ENCODE measurements around the gene SEC31A. TPM values are rescaled to one million over a fixed set of nuclear protein-coding genes. Genes with fewer than 3 reads are reported as not detected.
"Not testable (repeated sequence)": the region's sequence is repeated elsewhere in the genome, so short reads cannot be mapped to it uniquely, and the experiment has no call there.

SEC31A gene
- total RNA-seq, 1 experiment from 2014 or later: 93.7 TPM

DNA sequence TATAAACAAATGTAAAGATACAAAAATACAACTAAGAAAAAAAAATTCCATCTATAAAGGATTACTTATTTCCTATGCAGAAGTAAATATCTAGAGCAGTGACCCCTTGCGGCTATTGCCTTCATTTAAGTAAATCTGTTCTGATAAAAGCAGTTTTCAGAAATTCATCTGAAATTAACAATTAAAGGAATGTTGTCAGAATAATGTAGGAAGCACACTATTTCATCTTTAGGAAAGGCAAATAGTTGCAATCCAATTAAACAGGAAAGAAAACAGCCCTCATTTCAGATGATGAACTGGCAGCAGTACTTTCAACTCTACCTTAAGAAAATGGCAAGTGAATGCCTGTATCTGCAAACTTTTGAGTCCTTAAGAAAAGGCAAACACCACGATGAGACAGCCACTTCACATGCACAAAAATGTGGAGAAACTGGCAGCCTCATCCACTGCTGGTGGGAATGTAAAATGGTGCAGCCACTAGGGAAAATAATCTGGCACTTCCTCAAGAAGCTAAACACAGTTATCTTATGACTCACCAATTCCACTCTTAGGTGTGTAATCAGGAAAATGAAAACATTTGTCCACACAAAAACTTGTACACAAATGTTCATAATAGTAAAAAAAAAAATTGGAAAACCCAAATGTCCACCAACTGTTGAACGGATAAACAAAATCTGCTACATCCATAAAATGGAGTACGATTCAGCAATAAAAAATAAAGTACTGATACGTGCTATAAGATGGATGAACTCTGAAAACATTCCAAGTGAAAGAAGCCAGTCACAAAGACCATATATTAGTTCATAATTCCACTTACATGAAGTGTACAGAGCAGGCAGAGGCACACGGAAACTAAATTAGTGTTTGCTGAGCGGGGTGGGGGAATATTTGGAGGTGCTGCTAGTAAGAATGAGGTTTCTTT lies 7.6 kb upstream of the SEC31A start:
- DNase-seq (ENCODE audit: low read depth): peak; percentile 58

DNA sequence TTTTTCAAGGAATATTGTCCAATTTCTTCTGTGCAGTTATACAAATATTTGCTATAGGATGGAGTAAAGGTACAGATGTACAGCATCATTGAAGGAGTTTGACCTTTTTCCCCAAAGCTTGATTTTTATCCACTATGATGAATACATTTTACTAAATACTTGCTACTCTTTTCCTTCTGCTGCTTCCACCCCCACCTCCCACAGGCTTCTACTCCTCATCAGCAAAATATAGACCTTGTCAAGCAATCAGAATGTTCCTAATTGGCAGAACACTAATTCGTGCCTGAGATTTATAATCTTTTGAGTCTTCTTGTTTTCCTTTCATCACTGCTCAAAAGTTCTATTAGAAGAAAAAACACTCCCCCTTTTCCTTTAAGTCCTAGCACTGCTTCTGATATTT lies 5.8 kb upstream of the SEC31A start:
- DNase-seq (ENCODE audit: low read depth): no peak

DNA sequence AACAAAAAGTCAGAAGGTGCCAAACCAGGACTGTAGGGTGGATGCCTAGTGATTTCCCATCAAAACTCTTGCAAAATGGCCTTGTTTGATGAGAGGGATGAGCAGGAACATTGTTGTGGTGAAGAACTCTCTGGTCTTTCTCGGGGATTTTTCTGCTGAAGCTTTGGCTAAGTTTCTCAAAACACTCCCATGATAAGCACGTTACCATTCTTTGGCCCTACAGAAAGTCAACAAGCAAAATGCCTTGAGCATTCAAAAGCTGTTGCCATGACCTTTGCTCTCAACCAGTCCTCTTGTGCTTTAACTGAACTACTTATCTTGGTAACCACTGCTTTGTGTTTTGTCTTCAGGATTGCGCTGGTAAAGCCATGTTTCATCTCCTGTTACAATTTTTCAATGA lies 3.0 kb upstream of the SEC31A start:
- no peak for DNase-seq (ENCODE audit: low read depth)

DNA sequence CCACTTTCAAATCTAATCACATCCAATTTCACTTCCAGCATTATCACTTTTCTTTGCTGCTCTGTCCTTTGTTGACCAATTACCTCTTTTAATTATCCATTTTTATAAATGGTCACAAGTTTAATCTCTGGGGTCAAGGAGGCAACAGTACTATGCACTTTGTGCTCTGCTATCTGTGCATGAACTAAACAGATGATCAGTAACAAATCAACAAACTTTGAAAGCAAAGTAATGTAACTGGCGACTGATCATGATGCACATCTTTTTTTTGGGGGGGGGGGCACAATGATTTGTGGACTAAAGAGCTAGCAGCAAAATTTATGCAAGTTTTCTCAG lies 1.5 kb upstream of the SEC31A start:
- DNase-seq (ENCODE audit: low read depth): no peak

DNA sequence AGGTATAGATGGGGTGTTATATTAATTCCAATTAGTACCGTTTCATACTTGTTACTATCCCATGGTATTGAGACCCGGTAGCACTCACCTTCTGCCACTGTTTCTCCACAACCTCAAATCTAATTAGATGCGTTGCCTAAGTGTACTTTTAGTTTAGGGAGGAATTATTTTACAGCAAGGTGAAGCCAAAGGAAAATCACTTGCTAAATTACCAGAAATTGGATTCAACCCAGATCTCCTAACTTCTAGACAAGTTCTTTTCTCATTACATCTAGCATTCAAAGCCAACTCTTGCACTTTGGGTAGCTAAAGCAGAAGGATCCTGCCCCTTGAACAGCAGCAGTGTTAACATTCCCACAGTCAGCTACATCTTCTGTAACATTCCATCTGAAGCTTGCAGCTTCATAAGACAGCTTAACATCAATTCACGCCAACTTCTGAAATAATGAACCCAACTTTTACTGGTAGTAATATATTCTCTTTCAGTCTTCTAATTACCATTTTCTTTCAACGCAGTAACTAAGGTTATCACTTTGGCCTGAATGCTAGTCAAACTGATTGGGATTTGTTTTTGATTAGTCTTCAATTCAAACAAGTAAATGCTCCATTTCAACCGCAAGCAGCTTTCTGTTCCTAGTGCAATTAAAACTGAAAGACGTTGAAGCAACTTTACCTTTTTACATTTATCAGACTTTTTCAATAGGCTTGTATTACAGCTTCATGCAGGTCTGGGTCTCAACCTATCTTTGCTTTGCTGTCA lies 934 bp upstream of the SEC31A start:
- DNase-seq (ENCODE audit: low read depth): peak; percentile 10

DNA sequence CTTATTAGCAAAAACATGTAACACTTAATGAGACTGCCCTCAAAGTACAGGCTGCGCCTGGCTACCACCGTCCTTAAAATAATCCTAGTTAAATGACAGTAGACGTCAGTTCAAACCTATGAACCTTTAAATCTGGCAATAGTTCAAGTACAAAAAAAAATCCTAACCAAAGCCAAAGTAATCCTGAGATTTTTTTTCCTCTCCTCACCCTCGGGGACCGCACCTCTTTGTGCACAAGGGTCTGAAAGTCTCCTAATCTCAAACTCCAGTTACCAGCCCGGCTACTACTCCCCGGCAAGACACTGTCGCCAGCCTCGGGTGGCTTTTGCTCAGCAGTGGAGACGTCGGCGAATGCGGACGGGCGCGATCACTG lies 439 bp downstream of the SEC31A start:
- no peak for DNase-seq (ENCODE audit: low read depth)

DNA sequence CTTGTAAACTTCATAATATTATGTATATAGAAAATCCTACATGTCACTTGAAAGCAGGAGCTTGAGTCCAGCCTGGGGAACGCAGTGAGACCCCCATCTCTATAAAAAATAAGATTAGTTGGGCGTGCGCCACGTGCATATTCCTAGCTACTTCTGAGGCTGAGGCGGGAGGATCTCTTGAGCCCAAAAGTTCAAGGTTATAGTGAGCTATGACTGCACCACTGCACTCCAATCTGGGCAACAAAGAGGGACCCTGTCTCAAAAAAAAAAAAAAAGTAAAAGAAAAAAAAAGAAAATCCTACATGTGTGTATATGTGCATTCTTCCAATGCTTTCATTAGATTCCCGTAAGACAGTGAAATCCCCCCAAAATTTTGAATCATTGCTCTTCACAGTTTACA lies 1.7 kb downstream of the SEC31A start:
- DNase-seq (ENCODE audit: low read depth): no peak

DNA sequence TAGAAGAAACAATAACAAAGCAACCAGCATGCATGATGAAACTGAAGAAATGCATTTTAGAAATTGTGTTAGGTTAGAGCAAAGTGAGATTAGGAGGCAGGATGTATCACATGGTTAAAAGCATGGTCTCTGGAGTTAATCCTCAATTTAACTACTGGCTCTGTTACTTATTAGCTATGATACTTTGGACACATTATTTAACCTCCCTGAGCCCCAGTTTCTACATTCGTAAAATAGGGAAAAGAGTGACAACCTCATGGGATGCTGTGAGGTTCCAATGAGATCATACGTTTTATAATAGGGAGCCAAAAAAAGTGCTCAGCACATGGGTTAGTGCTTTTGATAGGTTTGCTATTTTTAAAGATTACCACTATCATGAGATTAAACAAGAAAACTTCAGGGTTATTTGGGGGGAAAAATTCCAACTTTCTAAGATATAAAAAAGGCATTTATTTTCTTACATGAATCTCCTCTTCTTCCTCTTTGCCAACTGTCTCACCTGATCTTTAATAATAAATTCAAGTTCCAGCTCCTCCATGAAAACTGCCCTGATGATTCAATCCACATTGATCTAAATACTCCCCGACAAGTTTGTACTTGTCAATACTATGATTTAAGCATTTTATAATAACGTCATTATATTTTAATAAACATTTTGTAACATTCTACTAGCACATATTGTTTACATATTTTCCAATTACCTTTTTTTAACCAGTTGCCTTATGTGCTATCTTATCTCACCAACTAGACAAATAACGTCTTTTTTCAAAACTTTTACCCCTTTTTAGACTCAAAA lies 4.6 kb downstream of the SEC31A start:
- DNase-seq (ENCODE audit: low read depth): no peak

DNA sequence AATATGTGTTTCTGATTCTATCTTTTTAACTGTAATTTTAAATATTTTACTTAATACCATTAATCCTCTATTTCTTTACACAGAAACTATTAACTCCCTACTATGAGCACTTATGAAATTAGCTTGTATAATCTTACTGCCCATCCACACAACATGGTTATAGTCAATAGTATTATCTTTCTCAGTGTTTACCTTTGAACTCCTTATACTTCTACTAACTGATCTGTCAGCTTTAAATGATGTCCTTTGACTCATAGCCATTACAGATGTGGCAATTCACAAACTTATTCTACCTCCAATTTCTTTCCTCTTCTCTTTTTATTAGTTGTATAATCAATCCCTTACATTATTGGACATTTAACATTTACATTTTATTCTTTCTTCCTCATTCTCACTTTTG lies 5.5 kb downstream of the SEC31A start:
- no peak for DNase-seq (ENCODE audit: low read depth)

DNA sequence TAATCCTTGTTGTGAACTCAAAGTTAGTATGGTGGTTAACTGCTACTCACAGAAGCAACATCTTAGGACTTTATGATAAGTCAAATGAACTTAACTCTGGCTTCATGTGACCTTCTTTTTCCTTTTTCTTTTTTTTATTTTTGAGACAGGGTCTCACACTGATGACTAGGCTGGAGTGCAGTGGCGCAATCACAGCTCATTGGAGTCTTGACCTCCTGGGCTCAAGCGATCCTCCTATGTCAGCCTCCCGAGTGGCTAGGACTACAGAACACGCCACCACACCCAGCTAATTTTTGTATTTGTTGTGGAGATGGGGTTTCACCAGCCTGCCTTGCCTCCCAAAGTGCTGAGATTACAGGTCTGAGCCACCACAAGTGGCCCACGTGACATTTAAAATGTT lies 22.4 kb downstream of the SEC31A start:
- no peak for DNase-seq (ENCODE audit: low read depth)

DNA sequence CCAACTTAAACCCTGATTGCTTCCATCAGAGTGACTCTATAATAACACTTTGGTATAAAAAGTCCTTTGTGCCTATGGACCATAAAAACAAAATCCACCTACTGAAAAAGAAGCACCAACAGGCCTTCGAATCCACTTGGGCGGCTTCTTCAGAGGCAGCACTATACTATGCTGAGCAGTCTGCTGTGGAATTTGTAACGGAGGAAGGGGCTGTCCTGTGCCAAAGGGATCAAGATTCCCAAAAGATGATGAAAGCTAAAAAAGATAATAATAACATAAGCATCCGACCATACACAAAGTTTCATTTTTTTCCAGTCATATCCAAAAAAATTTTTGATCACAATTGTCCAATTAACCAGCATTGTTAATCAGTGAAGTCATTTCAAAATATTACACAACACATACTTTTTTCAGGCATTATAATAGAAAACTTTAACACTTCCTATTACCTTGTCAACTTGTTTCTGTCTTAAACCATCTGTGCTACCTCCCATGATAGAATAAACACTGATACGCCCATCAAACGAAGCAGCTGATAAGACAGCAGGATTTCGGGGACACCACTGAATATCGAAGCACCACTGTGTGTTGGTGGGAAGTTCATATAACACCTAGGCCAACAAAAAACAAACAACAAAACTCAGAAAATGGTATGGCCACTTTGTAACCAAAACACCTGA lies 24.1 kb downstream of the SEC31A start:
- no peak for DNase-seq (ENCODE audit: low read depth)

DNA sequence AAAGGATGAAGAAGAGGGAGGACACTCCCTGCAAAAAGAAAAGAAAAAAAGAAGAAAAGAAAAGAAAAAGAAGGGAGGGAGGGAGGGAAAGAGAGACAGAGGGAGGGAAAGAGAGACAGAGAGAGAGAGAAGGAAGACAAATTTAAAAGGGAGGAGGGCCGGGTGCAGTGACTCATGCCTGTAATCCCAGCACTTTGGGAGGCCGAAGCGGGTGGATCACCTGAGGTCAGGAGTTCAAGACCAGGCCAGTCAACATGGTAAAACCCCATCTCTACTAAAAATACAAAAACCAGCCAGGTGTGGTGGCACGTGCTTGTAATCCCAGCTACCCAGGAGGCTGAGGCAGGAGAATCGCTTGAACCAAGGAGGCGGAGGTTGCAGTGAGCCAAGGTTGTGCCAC lies 24.9 kb downstream of the SEC31A start:
- DNase-seq (ENCODE audit: low read depth): peak; percentile 56

DNA sequence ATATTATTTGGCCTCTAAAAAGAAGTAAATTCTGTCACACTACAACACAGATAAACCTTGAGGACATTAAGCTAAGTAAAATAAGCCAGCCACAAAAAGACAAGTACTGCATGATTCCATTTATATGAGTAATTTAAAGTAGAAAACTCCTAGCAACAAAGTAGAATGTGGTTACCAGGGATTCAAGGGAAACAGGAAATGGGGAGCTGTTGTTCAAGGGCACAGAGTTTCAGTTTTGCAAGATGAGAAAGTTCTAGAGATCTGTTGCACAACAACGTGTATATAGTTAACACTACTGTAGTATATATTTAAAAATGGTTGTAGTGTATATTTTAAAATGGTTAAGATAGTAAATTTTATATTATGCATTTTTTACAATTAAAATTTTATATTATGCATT lies 25.4 kb downstream of the SEC31A start:
- peak; percentile 86 for DNase-seq (ENCODE audit: low read depth)

DNA sequence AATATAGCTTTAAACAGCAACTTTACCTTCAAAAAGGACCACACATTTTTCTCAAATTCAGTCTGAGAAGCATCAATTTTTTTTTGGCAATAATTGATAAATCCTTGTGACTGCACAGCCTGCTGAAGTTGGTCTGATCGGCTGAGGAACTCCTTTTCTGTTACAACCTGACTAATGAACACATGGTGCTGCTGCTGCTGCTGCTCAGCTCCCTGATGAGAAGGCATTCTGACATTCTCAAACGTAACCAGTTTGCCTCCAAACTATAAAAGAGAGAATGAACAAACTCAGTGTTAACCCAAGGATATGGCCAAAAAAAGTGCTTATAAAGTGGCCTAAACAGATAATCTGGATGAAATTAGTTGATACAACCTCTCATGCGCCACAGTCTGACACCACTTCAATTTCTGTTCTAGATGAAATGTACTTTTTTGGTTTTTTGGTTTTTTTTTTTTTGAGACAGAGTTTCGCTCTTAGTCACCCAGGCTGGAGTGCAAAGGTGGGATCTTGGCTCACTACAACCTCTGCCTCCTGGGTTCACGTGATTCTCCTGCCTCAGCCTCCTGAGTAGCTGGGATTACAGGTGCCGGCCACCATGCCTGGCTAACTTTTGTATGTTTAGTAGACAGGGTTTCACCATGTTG lies 26.5 kb downstream of the SEC31A start:
- no peak for DNase-seq (ENCODE audit: low read depth)

DNA sequence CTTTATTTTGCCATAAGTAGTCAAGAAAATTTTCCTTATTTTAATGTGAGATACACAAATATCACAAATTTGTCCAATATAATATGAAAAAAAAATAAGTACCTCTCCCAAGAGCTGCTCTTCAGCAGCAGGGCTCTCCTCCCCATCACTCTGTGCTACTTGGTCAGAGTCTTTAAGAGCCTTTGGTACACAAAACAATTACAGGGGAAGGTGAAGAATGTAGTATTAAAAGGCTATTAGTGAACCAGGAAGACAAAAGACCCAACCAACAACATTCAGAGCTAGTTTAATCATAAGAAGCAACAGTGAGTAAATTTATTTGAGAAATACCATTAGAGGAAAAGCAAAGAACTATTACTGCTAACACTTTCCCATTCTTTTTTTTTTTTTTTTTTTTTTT lies 29.4 kb downstream of the SEC31A start:
- no peak for DNase-seq (ENCODE audit: low read depth)

DNA sequence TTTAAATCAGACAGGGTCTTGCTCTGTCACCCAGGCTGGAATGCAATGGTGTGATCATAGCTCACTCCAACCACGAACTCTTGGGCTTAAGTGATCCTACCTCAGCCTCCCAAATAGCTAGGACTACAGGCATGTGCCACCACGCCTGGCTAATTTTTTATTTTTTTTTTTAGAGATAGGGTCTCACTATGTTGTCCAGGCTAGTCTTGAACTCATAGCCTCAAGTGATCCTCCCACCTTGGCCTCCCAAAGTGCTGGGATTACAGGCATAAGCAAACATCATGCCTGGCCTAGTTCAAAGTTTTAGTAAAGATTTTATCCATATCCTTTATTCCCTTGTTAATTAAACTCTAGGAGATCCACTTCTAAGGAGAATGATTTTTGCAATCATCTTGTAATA lies 30.5 kb downstream of the SEC31A start:
- DNase-seq (ENCODE audit: low read depth): not testable (repeated sequence)

DNA sequence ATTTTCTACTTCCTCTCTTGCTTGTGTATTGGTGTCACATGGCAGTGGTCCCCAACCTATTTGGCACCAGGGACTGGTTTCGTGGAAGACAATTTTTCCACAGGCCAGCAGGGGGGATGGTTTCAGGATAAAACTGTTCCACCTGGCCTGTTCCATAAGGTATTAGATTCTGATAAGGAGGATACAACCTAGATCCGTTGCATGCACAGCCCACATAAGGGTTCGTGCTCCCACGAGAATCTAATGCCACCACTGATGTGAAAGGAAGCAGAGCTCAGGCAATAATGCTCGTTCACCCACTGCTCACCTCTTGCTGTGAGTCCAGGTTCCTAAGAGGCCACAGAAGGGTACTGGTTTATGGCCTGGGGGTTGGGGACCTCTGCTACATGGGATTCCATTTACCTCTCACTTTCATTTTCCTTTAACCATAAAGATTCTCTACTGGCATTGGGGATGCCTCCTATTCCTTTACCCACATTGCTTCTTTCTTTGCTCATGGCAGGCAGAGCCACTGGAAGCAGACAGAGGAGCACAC lies 38.1 kb downstream of the SEC31A start:
- DNase-seq (ENCODE audit: low read depth): no peak

DNA sequence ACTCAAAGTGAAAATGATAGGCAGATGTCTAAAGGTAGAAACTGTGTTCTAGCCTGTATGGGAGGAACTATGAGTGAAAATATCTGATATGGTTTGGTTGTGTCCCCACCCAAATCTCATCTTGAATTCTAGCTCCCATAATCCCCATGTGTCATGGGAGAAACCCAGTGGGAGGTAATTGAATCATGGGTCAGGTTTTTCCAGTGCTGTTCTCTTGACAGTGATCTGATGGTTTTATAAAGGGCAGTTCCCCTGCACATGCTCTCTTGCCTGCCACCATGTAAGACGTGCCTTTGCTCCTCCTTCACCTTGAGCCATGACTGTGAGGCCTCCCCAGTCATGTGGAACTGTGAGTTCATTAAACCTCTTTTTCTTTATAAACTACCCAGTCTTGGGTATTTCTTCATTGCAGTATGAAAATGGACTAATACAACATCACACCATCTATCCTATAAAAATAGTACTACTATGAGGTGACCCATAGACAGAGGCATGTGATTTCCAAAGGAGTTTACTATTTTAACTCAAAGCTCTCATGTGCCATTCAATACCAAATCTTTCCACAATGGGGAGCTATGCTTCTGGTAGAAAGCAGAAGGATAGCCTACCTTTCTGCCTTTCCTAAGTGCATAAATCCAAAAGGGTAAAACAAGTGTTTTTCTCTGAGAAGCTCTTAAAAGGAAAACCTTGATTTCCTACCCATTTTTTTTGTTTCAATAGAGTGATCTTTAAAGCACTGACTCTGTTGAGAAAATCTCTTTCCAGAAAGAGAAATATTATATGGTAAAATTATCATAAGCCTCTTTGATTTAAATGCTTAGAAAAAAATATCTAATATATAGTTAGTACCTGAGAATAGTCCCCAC lies 38.8 kb downstream of the SEC31A start:
- peak; percentile 23 for DNase-seq (ENCODE audit: low read depth)

DNA sequence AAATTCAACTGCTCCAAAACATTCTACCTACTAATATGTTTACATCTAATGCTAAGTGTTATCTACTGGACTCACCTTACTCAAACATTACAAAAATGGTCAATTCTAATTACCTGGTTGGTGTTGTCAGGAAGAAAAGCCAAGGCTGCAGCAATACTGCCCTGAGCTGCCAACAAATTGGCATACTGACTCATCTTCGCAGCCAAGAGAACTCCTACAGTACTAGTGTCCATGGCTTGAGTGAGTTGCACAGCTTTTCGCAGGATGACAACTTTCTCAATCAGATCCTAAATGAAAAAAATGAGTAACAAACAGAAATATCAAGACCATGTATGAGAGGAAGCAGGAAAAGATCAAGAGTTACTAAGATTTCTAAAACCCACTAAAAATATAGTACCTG lies 39.6 kb downstream of the SEC31A start:
- DNase-seq (ENCODE audit: low read depth): no peak

DNA sequence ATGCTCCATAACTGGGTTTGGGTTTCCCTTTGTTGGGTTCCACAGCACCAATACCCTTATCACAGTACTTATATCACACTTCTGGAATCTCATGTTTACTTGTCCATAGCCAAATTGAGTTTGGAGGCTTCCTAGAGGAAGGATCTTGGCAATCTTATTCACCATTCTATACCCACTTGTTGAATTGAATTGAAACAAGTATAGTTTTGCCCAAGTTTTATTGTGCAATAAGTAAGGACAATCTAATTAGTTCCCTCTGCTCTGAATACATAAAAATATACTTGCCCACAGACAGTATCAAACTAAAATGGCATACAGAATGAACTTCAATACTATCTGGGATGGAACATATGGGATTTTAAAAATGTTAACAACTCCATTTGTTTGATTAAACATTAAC lies 40.3 kb downstream of the SEC31A start:
- DNase-seq (ENCODE audit: low read depth): no peak
